Activated CD4-positive, alpha-beta T cell treated with anti-CD3 and anti-CD28 coated beads, Interleukin-2, amount 50 U/mL, for 4 hours (primary cell): ENCODE data around the gene CPNE8.

Source experiments
- DNase-seq, 2 experiments: peaks; one replicate each; pipeline ENCODE4 v3.0.0-alpha.2; 2020

The CPNE8 gene

DNA sequence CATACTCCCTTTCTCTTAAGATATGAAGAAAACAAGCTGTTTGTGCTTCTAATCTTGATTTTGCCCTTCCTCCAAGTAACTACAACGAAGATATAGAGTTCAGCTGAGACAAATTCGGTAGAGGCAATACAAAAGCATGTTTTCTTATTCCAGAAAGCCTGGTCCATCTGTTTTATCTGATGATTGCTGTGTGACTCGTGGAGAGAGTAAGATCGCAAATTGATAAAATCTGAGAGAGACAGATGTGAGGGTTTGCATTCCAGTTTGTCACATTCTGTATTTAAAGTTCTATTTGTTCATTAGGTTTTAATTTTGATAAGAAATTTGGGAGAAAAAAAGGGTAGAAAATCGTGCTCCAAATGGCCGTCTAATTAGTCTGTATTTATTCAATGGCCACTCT is 192.1 kb downstream of the CPNE8 start:
- DNase-seq = no peak

DNA sequence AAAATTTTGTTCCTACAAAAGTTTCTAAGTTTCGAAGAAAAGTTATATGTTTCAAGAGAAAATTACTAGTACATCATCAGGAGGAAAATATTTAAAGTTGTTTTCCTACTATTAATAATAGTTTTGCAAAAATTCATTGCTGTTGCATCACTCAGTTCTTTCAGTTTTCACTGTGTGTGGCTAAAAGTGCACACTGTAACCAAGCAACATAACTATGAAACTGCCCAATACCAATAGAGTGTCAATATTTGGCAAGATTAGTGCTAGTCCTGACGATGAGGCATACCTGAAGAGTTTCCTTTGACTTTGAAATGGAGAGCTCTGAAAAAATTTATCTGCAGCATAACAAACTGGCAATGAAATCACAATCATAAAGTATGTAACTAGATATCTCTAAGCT is 194.3 kb downstream of the CPNE8 start:
- no peak for DNase-seq

DNA sequence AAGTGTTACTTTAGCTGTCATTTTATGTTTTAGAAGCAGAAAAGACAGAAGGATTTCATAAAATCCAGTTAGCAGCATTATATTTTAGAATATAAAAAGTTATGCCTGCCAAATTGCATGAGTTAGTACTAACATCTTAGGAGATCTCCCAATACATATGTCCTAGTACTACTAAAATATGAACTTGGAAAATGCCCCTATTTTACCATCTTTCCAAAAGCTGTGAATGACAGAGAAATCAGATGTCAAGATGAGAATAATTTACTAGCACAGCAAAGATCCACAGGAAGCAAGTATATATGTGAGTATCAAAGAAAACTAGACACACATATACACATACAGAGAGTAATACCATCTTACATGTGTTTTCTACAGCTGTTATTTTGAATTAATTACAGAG is 196.9 kb downstream of the CPNE8 start:
- DNase-seq = no peak

DNA sequence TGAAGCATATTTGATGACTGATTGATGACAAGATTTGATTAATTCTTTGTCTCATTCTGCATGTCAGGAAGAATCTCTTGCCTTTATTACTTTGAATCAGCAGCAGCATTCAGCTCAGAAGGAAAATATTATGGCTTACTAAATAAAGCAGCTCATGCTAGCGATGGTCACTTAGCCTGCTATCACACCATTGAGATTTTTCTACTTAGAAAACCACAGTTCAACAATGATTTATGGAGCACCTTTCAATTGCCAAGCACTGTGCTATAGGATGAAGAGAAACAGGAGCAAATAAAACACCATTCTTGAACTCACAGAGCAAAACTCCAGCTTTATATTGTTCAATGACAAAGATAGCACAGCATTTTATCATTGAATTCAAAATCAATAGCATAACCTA is 197.7 kb downstream of the CPNE8 start:
- DNase-seq = no peak

DNA sequence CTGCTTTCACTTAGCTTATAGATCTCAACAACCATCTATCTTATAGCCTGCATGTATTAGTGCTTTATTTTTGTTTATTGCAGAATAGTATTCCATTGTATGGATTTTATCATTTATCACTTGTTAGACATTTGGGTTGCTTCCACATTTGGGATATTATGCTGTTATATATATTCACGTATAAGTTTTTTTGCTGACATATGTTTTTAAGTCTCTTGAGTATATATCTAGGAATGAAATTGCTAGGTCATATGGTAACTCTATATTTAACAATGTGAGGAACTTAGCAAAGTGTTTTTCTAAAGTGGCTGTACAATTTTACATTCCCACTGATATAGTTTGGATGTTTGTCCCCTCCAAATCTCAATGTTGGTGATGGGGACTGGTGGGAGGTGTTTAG is 208.1 kb downstream of the CPNE8 start:
- no peak for DNase-seq

DNA sequence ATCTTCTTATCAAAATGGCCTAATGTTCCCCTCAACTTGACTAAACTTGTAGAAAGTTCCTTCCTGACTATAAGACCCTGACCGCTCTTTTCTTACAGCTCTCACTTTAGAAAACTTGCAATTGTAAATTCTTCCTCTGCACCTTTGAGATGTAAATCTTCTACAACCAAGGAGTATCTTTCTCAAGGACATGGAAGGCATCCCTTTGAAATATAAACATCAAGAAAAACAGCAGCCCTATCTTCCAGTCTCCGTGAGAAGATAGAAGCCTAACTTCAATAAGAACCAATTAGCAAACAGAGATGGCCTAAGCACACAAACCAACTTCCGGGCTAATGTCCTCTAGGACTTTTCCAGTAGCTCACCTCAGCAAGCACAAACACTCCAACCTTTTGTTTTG is 210.3 kb downstream of the CPNE8 start:
- no peak for DNase-seq

DNA sequence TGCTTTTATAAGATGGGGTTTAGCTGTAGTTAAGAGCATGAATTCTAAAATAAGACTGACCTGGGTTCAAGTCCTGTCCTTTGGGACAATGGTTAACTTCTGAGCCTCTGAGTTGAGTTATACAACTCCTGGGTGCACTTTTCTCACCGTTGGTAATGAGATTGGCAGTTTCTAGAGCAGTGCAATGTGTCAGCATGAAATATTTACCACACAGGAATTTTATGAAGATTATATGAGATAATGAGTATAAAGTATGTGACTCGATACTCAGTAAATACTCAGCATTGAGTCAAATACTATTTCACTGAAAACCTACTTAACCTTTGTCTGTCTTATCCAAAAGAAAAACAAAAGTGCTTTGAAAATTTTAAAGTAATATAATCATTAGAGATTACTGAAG is 214.2 kb downstream of the CPNE8 start:
- no peak for DNase-seq

DNA sequence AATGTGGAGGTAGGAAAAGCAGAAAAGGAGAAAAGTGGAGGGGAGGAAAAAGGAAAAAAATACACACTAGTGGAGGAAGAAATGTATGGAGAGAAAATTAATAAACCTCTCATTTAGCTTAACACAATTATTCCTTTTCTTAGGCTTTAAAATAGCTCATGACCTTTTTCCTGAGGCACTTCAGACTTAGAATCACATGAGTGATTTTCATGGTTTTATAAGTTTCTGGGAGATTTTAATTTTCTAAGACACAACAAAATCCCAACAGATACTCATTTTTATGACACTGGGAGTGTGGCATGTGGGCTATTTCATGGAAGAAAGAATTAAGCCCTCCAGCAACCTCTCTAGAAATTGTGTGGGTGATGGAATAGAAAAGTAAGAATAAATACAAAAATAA is 214.7 kb downstream of the CPNE8 start:
- no peak for DNase-seq

DNA sequence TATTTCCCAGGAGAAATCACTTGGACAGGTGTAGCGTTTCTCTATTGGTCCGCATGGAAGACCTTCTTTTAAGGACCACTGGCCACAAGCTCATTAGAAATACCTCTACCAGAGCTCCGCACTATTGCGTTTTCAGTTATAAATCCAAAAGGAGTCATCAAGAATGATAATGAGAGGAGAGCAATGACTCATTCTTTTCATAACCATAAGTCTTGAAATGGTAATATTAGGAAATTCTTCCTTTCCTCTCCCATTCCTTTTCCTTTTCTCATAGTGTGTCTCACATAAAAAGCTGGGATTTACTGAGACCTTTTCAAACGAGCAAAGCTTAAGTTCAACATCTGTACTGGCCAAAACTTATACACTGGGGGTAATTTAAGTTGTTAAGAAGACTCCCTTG is 215.7 kb downstream of the CPNE8 start:
- DNase-seq = no peak

DNA sequence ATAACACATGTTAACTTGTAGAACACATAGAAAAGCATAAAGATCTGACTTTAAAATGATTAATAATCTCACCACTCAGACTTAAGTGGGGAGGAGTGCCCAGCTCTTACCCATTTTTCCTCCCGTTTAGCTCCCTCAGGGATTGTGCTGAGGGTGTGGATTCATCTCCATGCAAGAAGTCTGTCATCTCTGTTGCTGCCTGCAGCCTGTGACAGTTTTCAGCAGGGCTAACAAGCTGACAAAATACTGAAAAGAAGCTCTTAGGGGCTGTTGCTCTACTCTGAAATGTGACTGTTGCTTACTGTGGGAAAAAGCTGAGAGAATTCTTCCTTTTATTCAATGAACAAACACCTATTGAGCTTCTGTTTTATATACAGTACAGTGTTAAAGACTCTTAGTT is 216.2 kb downstream of the CPNE8 start:
- DNase-seq = no peak

DNA sequence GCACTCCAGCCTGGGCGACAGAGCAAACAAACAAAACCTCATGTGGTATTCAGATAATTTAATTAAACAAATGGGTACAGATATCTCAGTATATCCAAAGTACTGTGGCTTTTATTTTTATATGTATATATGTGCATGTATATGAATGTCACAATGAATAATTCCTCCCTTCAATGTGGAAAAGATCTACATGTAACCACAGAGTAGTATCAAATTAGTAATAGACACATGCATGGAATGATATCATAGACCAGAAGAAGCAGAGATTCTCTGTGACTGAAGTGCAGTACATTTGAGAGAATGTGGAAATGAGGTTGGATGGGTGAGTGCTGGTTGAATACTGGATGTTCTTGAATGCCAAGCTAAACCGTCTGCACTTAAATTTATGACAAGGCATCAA is 222.9 kb downstream of the CPNE8 start:
- no peak for DNase-seq

DNA sequence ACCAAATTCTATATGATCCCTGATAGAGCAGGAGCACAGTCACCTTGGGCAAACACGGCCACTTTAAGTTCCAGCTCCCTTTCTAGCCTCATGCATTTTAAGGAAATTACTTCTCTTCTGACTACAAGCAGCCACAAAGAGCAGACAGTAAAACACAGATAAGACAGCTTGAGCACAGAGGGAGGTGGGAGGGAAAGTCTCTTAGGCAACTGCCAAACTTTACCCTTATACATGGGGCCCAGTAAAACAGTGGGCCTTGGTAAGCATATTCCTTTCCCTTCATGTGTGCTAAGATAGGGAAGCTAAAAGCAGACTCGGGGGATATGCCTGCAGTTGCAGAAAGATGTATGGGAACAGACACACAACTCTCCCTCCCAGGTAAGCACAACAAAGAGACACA is 235.9 kb downstream of the CPNE8 start:
- DNase-seq = no peak

DNA sequence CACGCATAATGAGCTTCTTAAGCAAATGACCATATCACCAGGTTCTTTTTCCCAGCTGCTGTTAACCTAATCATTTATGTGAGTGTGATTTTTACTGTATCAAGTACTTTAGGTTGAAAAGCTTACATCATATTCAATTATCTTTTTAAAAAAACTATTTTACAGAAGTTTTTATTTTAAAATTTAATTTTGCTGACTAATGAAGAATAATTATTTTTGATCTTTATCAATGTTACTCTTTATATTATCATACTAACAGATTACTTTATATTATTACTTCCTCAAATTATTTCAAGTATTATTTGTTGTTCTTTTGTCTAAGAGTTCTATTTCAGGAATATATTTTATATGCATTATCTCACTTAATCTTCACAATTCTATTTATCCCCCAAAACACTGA is 236.3 kb downstream of the CPNE8 start:
- DNase-seq = no peak

DNA sequence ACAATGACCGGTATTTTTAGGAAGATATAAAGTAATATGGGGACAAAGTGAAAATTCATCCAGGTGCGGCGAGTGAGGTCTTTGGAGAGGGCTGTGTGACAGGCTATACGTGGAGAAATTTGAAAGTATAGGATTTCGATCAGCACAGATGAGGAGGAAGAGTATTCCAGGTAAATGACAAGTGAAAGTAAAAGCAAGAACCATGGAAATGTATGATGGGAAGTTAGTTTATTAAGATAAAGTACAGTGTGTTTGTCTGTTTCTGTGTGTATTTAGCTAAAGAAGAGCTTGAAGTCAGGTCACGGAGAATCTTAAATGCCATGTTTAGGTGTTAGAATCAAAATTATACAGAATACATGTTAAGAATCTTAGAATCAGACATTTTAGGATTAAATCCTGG is 239.0 kb downstream of the CPNE8 start:
- DNase-seq = no peak

DNA sequence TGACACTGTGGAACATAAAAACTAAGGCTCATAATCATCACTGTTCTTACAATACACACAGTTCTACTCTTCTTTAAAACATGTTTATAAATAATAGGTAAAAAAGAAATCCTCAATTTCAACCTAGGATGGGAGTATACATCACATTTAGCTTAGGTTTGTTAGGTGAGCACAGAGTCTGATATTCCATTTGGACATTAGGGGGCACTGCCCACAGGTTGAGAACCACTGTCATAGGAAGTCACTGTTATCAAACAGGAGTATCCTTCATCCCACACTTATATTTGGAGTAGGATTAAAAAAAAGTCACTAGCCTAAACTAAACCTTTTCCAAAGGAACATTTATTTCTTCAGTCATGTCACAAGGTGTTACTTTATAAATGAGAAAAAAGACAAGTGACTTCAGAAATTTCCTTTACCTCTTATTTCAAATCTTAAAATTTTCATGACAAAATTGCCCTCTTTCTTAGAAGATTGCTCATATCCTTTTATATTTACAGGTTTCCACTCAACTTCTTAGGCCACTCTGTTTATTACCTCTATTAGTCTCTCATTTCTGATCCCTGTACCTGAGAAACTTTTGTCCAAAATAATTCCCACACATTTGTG is 240.6 kb downstream of the CPNE8 start:
- DNase-seq = no peak

DNA sequence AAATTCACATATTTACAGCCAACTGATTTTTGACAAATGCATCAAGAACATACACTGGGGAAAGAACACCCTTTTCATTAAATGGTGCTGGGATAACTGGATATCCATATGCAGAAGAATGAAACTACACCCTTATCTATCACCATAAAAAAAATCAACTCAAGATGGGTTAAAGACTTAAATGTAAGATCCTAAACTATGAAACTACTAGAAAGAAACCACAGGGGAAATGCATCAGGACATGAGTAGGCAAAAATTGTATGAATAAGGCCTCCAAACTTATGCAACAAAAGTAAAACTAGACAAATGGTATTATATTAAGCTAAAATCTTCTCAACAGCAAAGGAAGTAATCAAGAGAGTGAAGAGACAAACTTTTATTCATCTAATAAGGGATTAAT is 242.6 kb downstream of the CPNE8 start:
- DNase-seq = no peak

DNA sequence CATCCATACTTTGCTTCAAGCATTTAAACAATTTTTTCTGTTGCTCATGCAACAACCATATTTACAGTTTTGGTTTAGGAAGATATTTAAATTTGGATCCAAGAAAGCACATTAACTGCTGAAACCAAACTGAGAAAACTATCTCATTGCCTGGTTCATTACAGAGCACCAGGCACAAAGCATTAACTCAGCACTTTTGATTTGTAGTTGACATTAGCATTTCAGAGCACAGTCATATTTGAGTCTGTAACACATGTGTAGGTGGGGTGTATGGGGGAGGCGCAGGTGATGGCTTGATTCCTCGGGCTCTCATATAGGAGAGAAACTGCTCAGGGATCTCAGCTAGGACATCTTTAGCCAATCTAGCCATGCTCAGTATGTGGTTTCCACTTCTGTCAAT is 251.7 kb downstream of the CPNE8 start:
- DNase-seq = no peak

DNA sequence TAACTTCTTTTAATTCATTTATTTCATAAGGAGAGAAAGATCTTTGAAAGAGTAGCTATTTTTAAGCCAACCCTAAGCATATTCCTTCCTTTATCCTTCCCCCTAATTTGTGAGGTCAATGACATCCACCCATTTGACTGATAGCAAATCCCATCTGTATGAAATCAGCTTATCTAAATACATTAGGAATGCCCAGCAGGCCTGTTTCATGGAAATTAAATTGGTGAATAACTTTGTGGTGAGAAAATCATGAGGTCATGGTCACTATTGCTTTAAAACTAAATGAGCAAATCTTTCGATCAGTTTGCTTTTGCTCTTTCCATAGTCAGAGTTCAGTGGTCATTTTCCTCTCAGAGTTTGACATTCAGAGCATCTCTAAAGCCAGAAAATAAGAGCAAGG is 256.6 kb downstream of the CPNE8 start:
- no peak for DNase-seq

DNA sequence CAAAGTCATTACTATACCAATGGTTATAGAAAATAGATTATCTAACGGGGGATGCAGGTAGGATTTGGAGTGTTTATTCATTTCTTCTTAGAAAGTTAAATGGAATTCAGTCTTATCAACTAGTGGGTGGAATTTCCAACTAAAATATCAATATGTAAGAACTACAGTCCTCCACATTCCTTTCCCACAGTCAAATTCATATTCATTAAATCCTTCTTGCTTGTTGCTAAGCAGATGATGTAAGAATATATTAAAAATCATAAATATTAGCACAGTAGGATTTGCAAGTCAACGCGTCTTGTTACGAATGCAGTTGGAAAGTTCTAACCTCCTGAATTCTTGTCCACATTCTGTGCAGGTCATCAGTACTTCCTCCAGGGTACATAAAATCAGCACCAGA is 259.2 kb downstream of the CPNE8 start:
- no peak for DNase-seq

DNA sequence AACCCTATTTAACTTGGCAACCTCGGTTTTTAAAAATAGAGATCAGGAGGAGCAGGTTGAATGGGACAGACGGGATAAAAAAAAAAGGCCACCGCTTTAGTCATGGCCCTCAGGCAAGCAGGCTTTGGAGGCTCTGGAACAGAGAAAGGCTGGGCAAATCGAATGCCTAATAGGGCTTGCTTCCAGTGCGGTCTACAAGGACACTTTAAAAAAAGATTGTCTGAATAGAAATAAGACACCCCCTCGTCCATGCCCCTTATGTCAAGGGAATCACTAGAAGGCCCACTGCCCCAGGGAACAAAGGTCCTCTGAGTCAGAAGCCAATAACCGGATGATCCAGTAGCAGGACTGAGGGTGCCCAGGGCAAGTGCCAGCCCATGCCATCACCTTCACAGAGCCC is 265.8 kb downstream of the CPNE8 start:
- no peak for DNase-seq

DNA sequence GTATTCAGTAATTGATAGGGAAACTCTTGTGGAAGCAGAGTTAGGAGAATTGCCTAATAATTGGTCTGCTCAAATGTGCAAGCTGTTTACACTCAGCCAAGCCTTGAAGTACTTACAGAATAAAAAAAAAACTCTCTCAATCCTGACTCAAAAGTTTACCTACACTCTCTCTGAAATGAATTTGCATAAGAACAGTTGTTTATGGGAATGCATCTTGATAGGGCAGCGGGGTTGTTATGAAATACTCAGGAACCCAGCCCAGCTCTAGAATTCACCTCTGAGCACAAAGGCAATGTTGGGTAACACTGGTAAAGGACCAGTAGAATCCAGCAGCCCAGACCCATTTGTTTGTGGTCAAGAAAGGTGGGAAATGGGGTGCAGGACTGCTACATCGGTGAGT is 267.0 kb downstream of the CPNE8 start:
- DNase-seq = no peak

DNA sequence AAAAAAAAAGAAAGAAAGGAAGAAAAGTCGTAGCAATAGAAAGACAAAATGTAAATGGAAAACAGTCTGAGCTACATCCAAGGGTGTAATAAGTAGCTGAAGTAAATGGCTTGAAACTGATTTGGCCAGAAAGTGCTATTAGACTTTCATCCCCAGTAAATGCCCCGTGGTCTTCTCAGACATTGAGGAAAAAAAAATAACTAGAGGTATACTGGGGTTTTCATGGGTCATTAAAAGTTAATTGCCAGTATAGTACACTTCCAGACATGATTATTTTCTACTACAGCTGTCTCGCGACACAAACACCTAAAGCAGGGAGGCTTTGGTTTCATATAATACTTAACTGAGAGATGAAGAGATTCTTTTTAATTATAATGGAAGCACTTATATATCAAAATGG is 271.9 kb downstream of the CPNE8 start:
- no peak for DNase-seq

DNA sequence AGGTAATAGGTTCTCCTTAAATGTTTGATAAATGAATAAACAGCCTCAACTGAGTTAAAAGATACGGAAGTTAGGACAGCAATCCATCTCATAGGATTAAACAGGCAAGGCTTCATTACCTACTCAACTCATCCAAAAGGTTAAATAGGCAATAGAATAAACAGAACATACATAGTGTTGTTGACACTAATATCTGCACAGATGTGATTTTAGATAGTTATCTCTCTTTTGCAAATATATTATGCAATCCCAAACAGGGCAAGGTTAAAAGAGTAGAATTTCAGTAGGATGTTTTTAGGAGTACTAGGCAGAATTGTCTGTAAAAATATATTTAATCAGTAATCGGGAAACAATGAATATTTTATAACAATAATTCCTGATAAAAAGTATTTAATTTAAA is 276.3 kb downstream of the CPNE8 start:
- DNase-seq = no peak

DNA sequence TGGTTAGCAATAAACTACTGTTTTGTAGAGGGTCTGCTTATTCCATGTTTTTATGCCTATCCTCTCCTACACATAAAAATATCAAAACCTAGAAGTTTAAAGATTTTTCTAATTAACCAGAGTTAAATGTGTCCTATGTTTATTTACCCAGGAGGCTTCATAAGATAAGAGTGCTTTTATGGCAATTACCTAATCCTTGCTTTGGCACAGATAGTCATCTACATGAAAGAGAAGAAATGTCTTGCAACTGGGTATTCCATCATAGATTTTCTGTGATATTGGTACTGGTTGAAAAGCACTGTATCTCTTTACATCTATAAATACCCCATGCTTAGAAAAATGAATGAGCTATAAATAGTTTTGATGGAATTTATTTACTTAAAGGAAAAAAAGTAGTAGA is 277.1 kb downstream of the CPNE8 start:
- no peak for DNase-seq

DNA sequence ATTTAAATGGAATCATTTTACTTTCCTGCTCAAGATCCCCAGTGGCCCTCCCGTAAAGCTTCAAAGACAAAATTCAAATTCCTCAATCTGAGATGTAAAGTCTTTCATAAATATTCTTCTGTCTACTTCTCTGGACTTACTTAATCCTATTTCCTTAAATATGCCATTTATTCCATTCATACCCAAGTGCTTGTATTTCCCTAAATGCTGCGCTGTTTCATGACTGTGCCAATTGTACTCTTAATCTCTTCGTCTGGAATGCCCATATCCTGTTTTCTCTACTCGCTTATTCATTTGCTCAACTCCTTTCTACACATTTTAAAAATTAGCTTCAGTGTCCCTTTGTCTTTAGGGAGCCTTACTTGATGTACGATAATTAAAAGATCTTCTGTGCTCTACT is 280.1 kb downstream of the CPNE8 start:
- no peak for DNase-seq

DNA sequence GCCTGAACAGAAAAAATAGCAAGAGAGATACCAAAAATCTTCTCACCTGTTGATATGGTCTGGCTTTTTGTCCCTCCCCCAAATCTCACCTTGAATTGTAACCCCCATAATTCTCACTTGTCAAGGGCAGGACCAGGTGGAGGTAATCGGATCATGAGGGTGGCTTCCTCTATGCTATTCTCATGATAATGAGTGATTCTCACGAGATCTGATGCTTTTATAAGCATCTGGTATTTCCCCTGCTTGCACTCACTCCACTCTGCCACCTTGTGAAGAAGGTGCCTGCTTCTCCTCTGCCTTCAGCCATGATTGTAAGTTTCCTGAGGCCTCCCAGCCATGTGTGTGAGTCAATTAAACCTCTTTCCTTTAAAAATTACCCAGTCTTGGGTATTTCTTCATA is 291.2 kb downstream of the CPNE8 start:
- no peak for DNase-seq
